Measurements from ENCODE around the gene LMF1.

The LMF1 gene

GRCh38 chr16:984736-985636 lies 14.2 kb upstream of the LMF1 start:
- no peak for TF ChIP-seq ZNF274 (IDR thresholded peaks at IDR 0.05; ENCODE audit: low read depth, low read length)
- H3K4me3 ChIP-seq (ENCODE audit: low read length), result no peak overlapping the region

- H3K4me3 ChIP-seq (ENCODE audit: low read length), result no peak overlapping the region
Measured at GRCh38 chr16:984121-984694, 13.4 kb upstream of the LMF1 start.

GRCh38 chr16:983044-984030 lies 12.6 kb upstream of the LMF1 start:
- no peak for TF ChIP-seq ZNF274 (IDR thresholded peaks at IDR 0.05; ENCODE audit: low read depth, low read length)
- no peak overlapping the region for H3K4me3 ChIP-seq (ENCODE audit: low read length)

More at GRCh38 chr16:984121-984694, 13.4 kb upstream of the LMF1 start:
- no peak for TF ChIP-seq ZNF274 (IDR thresholded peaks at IDR 0.05; ENCODE audit: low read depth, low read length)

- H3K4me3 ChIP-seq (ENCODE audit: low read length), result no peak overlapping the region
- TF ChIP-seq ZNF274 (IDR thresholded peaks at IDR 0.05; ENCODE audit: low read depth, low read length), result no peak
Measured at GRCh38 chr16:982145-983043, 11.6 kb upstream of the LMF1 start.

- TF ChIP-seq ZNF274 (IDR thresholded peaks at IDR 0.05; ENCODE audit: low read depth, low read length), result no peak
- H3K4me3 ChIP-seq (ENCODE audit: low read length), result peak within 1 kb of the TSS; percentile 36; the same call in 1 of the 2 replicates
Measured at GRCh38 chr16:981695-982144, 10.9 kb upstream of the LMF1 start, which contains the start of gene SOX8. Gene SOX8, plus strand, starts transcription at chr16:981770. Its CDS starts 153 bp downstream, at chr16:981923.

- H3K4me3 ChIP-seq (ENCODE audit: low read length), result no peak overlapping the region
- no peak for TF ChIP-seq ZNF274 (IDR thresholded peaks at IDR 0.05; ENCODE audit: low read depth, low read length)
Measured at GRCh38 chr16:980595-980854, 9.7 kb upstream of the LMF1 start.

- TF ChIP-seq ZNF274 (IDR thresholded peaks at IDR 0.05; ENCODE audit: low read depth, low read length), result no peak
- H3K4me3 ChIP-seq (ENCODE audit: low read length), result no peak overlapping the region
Measured at GRCh38 chr16:979859-980594, 9.2 kb upstream of the LMF1 start.

- no peak for TF ChIP-seq ZNF274 (IDR thresholded peaks at IDR 0.05; ENCODE audit: low read depth, low read length)
Measured at GRCh38 chr16:979147-979546, 8.4 kb upstream of the LMF1 start.

GRCh38 chr16:978403-978802 lies 7.6 kb upstream of the LMF1 start:
- no peak overlapping the region for H3K4me3 ChIP-seq (ENCODE audit: low read length)
- TF ChIP-seq ZNF274 (IDR thresholded peaks at IDR 0.05; ENCODE audit: low read depth, low read length), result no peak

More at GRCh38 chr16:979147-979546, 8.4 kb upstream of the LMF1 start:
- no peak overlapping the region for H3K4me3 ChIP-seq (ENCODE audit: low read length)

GRCh38 chr16:977896-978295 lies 7.1 kb upstream of the LMF1 start:
- H3K4me3 ChIP-seq (ENCODE audit: low read length), result no peak overlapping the region
- TF ChIP-seq ZNF274 (IDR thresholded peaks at IDR 0.05; ENCODE audit: low read depth, low read length), result no peak

GRCh38 chr16:977081-977701 lies 6.4 kb upstream of the LMF1 start:
- no peak overlapping the region for H3K4me3 ChIP-seq (ENCODE audit: low read length)
- TF ChIP-seq ZNF274 (IDR thresholded peaks at IDR 0.05; ENCODE audit: low read depth, low read length), result no peak

- H3K4me3 ChIP-seq (ENCODE audit: low read length), result no peak overlapping the region
- TF ChIP-seq ZNF274 (IDR thresholded peaks at IDR 0.05; ENCODE audit: low read depth, low read length), result no peak
Measured at GRCh38 chr16:976389-976931, 5.7 kb upstream of the LMF1 start.

Data from GM08714 (cell line).